NCI-H82 treated with DMSO at 0.1 percent for 48 hours (cell line): ENCODE results near the gene PPARA.

Experiments
- DNase-seq: peaks from one replicate; lab custom pipeline; 2025; ENCODE audit not compliant: unreplicated experiment; lab: John Stamatoyannopoulos, UW

Gene PPARA

GRCh38 chr22:46142548-46143490 lies 7.5 kb upstream of the PPARA start:
- DNase-seq = no peak

GRCh38 chr22:46143491-46144147 lies 6.7 kb upstream of the PPARA start:
- DNase-seq = no peak

DNA sequence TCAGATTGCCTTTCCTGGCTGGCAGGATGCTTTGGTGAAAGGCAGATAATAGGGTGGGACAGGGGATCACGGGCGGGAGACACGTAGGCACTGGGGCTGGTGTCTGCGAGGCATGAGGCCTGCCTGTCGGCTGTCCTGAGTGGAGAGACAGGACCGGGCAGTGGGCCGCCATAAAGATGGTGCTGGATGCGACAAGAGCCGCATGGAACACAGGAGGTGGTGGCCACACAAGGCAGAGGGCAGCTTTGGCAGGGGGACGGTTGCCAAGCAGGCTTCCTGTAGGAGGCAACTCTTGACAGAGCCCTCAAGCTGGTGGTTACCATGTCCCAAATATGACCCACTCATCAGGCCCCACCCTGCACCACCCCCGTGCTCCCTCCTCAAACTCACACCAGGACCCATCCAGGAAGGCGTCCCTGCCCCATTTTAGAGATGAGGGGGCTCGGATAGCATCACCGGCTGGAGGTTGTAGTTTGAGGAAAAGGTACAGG lies 4.9 kb upstream of the PPARA start:
- DNase-seq = no peak

DNA sequence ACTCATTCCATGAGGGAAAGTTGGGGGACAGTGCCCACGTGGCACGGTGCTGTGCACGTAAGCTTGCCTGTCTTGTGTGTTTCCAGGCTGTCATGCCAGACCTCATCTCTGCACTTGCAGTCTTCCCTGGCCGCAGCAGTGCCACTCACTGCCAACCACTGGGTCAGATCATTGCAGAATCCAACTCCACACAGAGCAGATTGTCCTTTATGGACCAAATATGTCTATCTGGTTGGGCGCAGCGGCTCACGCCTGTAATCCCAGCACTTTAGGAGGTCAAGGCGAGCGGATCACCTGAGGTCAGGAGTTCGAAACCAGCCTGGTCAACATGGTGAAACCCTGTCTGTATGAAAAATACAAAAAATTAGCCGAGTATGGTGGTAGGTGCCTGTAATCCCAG lies 4.4 kb upstream of the PPARA start:
- DNase-seq = no peak

- no peak for DNase-seq
Measured at GRCh38 chr22:46146329-46146728, 4.0 kb upstream of the PPARA start.

DNA sequence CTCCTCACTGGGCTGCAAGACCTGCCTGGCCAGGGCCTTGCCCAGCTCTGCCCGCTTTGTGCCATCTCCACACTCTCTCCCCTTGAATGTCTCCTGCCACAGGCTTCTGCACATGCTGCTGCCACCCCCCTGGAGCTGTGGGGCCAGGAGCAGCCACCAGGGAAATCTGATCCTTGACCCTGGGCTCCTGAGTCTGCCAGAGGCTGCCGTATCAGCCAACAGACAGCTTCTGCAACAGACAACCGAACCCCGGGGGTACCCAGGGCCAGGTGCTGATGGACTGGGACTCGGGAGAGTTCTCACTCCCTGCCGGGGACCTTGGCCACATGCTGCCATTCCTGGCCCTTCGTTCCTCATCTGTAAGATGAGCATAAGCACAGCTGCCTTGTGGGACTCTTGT lies 3.3 kb upstream of the PPARA start:
- DNase-seq = no peak

GRCh38 chr22:46147471-46148267 lies 2.7 kb upstream of the PPARA start:
- no peak for DNase-seq

DNA sequence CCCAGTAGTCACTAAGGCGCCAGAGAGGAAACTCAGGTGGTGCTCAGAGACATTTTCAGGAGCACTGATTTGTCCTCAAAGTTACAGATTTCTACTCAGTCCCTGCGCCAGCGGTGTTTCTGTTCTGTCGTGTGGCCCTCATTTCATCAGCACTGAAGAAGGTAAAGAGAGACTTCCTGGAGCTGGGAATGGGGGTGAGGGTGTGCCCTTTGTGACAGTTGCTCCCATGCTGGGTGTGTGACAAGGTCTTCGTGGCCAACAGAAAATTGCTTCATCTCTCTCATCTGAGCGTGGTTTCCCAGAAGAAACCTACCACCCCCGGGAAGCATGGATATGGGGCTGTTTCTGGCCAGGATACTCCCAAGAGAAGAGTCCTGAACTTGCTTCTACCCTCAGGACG lies 2.0 kb upstream of the PPARA start:
- DNase-seq = no peak

GRCh38 chr22:46148816-46149511 lies 1.4 kb upstream of the PPARA start:
- no peak for DNase-seq

DNA sequence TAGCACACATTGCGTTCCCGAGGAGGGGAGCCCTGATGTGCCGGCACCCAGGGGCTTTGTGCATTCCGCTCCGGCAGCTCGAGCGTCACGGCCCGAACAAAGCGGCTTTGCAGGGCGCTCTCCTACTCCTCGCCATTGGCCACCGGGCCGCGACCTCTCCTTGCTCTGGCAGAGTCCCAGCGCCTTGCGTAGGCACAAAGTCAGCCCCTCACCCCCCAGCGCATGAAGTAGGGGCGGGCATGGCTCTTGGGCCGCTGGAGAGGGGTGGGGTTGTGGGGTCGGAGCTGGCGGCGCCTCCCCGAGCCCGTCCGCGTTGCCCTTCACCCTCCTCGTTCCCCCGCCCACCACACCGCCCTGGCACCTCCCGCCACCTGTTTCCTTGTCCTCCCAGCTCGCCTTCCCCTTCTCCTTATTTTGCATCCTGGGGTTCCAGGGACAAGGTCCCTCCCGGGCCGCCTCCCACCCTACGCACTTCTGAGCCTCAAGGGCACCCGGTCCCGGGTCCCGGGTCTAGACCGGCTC lies 753 bp upstream of the PPARA start:
- DNase-seq = no peak

- DNase-seq = no peak
Measured at GRCh38 chr22:46150655-46151477, 540 bp downstream of the PPARA start.

- DNase-seq = no peak
Measured at GRCh38 chr22:46153930-46154329, 3.6 kb downstream of the PPARA start.

- no peak for DNase-seq
Measured at GRCh38 chr22:46156031-46156430, 5.7 kb downstream of the PPARA start.

DNA sequence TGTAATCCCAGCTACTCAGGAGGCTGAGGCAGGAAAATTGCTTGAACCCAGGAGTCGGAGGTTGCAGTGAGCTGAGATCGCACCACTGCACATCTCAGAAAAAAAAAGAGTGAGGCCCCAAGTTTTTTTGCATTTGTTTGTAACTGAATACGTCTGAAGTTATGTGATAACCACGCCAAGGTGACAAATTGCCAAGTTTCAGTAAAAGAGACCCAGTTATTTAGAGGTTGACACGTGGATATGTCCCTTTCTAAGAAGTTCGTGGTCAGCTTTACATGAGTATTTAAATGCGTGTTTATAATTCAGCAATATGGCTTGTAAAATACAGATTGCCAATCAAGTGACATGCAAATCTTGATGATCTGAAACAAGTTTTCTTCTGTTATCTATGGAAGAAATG lies 8.0 kb downstream of the PPARA start:
- no peak for DNase-seq

GRCh38 chr22:46159212-46159611 lies 8.9 kb downstream of the PPARA start:
- no peak for DNase-seq

DNA sequence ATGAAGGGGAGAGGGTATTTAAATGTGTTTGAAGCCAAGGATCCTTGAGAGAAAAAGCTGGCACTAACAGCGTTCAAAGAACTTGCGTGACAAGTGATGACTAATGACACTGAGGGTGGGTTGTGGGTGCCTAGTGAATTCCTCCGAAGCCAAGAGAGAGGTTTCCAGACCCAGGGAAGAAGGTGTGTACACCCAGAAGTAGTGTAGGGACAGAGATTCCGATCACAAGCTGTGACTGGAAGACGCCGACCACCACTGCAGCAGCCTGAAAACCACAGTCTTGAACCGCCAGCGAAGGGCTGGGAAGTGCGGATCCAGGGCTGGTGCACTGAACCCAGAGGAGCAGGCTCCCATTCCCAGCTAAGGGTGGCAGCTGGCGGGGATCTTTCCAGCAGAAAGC lies 9.5 kb downstream of the PPARA start:
- no peak for DNase-seq

DNA sequence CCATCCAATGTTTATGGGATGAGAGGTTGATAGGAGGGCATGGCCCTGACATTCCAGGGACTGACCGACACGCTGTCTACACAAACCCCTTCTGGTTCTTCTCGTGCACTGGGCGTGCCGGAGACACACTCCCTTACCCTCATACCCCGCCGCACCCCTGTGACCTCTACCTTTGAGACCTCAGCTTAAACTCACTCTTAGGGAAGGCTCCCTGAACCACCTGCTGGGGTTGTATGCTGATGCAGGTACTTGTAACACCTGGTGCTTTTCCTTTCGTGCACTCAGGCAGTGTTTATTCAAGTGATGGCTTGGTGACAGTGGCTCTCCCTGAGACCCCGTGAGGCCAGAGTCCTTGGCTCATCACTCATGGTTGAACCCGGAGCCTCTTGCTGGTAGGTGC lies 12.0 kb downstream of the PPARA start:
- no peak for DNase-seq

DNA sequence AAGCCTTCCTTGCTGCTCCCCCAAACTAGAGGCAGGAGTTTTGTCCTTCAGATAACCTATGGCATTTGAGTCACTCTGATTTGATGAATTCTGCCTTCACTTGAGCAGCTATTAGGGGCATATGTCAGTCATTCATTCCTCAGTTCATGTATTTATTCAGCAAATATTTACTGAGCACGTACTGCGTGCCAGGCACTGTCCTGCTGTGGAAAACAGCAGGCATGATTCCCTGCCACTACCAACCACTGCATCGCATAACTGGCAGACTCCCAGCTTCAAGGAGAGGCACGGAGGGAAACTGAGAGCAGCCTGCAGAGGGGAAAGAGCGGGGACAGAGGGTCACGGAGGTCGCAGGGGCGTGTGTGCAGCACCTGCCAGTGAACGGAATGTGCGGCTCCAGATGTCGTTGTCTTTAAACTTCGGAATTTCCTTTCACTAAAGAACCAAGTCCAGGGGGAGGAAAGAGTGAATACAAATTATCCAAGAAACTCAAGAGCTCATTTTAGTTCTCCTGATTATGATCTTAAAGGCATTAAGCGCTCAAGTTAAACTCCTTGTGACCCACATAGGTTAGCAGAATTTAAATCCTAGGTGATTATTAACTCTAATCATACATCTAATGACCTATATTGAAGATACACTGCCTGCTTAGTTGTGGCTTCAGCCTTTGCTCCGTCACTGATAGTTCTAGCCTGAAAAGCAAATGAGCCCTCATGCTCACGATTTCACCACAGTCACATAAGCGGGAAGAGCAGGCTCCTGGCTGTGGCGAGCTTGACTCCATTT lies 12.6 kb downstream of the PPARA start:
- DNase-seq = no peak

- DNase-seq = no peak
Measured at GRCh38 chr22:46163557-46163888, 13.2 kb downstream of the PPARA start.
